Measurements from ENCODE around the gene STAMBP.
"Not testable (repeated sequence)": the region's sequence is repeated elsewhere in the genome, so short reads cannot be mapped to it uniquely, and the experiment has no call there.

Gene STAMBP

GRCh38 chr2:73903949-73904613, 75.3 kb downstream of the STAMBP start:
- not testable (repeated sequence) for DNase-seq (ENCODE audit: low read depth in 1 of 2, low spot score in 1 of 2)

GRCh38 chr2:73904952-73905351, 76.2 kb downstream of the STAMBP start:
- DNase-seq (ENCODE audit: low read depth in 1 of 2, low spot score in 1 of 2) = no peak

GRCh38 chr2:73906847-73907505, 78.2 kb downstream of the STAMBP start:
- no peak for DNase-seq (ENCODE audit: low read depth in 1 of 2, low spot score in 1 of 2)

- peak; percentile 11 to 17 for DNase-seq (ENCODE audit: low read depth in 1 of 2, low spot score in 1 of 2)
These were observed 79.2 kb downstream of the STAMBP start for GRCh38 chr2:73907840-73908452.

GRCh38 chr2:73908689-73909652, 80.2 kb downstream of the STAMBP start:
- DNase-seq (ENCODE audit: low read depth in 1 of 2, low spot score in 1 of 2) = no peak

GRCh38 chr2:73910873-73911547, 82.2 kb downstream of the STAMBP start:
- no peak for DNase-seq (ENCODE audit: low read depth in 1 of 2, low spot score in 1 of 2)

GRCh38 chr2:73911548-73912208, 82.9 kb downstream of the STAMBP start:
- DNase-seq (ENCODE audit: low read depth in 1 of 2, low spot score in 1 of 2) = no peak

- DNase-seq (ENCODE audit: low read depth in 1 of 2, low spot score in 1 of 2) = no peak
These were observed 84.8 kb downstream of the STAMBP start for GRCh38 chr2:73913414-73914054.

- DNase-seq (ENCODE audit: low read depth in 1 of 2, low spot score in 1 of 2) = no peak
These were observed 85.9 kb downstream of the STAMBP start for GRCh38 chr2:73914667-73915066.

- no peak for DNase-seq (ENCODE audit: low read depth in 1 of 2, low spot score in 1 of 2)
These were observed 86.8 kb downstream of the STAMBP start for GRCh38 chr2:73915437-73915993.

GRCh38 chr2:73916666-73917065, 87.9 kb downstream of the STAMBP start:
- no peak for DNase-seq (ENCODE audit: low read depth in 1 of 2, low spot score in 1 of 2)

- DNase-seq (ENCODE audit: low read depth in 1 of 2, low spot score in 1 of 2) = no peak
These were observed 88.5 kb downstream of the STAMBP start for GRCh38 chr2:73917296-73917695.

- no peak for DNase-seq (ENCODE audit: low read depth in 1 of 2, low spot score in 1 of 2)
These were observed 89.0 kb downstream of the STAMBP start for GRCh38 chr2:73917696-73918207.

GRCh38 chr2:73918856-73919255, 90.1 kb downstream of the STAMBP start:
- no peak for DNase-seq (ENCODE audit: low read depth in 1 of 2, low spot score in 1 of 2)

GRCh38 chr2:73919596-73920228, 91.0 kb downstream of the STAMBP start:
- no peak for DNase-seq (ENCODE audit: low read depth in 1 of 2, low spot score in 1 of 2)

- no peak for DNase-seq (ENCODE audit: low read depth in 1 of 2, low spot score in 1 of 2)
These were observed 92.1 kb downstream of the STAMBP start for GRCh38 chr2:73920577-73921545.

GRCh38 chr2:73921581-73921980, 92.8 kb downstream of the STAMBP start:
- DNase-seq (ENCODE audit: low read depth in 1 of 2, low spot score in 1 of 2) = no peak

- no peak for DNase-seq (ENCODE audit: low read depth in 1 of 2, low spot score in 1 of 2)
These were observed 93.9 kb downstream of the STAMBP start for GRCh38 chr2:73922681-73923080.

Measured in stimulated activated CD4-positive, alpha-beta T cell treated with anti-CD3 and anti-CD28 coated beads, Interleukin-15, amount 100 ng/mL, for 1 hour (primary cell).